Activated CD4-positive, alpha-beta T cell treated with anti-CD3 and anti-CD28 coated beads for 4 hours (primary cell): ENCODE measurements around the gene ADCK2.
"Not testable (repeated sequence)": the region's sequence is repeated elsewhere in the genome, so short reads cannot be mapped to it uniquely, and the experiment has no call there.

Experiments
- DNase-seq, 2 donors: peaks; one replicate each; pipeline ENCODE4 v3.0.0-alpha.2; 2020

Gene ADCK2

DNA sequence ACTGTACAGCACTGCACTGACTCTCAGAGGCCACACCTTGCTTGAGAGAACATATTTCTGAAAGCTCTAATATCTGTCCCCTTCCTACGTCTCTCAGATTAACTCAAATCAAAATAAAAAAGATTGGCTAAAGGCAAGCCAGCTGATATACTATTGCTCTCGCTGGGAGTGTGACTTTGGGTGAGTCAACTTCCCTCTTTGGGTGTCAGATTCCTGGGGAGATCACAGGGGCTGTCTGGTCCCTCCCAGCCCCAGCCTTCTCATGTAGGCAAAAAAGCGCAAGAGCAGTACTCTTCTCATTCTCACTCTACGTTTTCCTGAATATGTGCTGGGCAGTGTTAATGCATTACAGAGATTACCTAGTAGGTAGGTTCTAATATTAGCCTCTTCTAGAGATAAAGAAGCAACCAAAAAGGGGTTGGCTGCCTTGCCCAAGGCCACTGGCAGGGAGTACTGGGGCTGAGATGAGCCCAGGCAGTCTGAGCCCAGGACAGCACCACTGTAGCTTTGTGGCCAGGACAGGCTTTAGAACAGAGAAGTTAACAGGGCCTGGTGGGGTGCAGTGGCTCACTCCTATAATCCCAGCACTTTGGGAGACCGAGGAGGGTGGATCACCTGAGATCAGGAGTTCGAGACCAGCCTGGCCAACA is 23.1 kb upstream of the ADCK2 start:
- no peak for DNase-seq

GRCh38 chr7:140650367-140650766 is 22.4 kb upstream of the ADCK2 start:
- no peak for DNase-seq

GRCh38 chr7:140653319-140654108 is 19.2 kb upstream of the ADCK2 start:
- DNase-seq, result peak; percentile 27 to 34

- no peak for DNase-seq
Observed at GRCh38 chr7:140654109-140654387, 18.7 kb upstream of the ADCK2 start.

GRCh38 chr7:140654661-140655060 is 18.1 kb upstream of the ADCK2 start:
- no peak for DNase-seq

DNA sequence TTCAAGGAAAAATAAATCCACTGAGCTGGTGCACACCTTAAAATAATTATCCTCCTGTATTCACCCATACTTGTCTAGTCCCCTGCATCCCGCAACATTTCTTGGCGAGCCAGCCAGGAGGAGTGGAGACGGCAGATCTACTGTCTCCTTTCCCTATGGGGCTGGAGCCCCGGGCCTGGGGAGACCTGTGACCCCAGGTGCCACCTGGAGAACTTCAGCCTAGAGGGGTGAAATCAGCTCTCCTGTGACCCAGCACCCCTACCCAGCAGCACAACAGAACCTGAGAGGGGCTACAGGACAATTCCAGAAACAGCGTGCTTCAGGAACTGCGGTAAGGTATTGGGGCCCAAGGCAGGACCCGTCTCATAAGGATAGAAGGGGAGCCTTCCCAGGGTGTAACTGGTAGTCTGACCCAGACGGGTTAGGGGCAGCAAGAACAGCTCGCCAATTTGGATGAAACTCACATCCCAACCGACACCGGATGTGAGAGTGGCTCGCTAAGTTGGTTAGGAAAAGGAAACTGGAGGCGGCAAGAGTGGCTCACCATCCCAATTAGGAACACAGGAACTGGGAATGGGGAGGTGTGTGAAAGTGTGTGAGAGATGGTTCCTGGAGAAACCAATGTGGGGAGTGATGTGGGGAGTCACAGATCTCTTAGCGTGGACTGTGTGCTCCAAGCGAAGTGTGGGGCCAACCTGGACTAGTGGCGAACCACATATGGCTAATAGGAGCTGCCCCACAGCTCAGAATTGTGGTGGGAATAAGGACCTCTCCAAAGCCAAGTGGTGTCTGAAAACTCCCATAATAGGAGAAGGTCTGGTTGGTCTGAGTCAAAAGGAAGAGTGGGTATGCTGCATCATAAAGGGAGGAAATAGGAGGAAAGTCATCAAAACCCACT is 17.0 kb upstream of the ADCK2 start:
- DNase-seq, result no peak

DNA sequence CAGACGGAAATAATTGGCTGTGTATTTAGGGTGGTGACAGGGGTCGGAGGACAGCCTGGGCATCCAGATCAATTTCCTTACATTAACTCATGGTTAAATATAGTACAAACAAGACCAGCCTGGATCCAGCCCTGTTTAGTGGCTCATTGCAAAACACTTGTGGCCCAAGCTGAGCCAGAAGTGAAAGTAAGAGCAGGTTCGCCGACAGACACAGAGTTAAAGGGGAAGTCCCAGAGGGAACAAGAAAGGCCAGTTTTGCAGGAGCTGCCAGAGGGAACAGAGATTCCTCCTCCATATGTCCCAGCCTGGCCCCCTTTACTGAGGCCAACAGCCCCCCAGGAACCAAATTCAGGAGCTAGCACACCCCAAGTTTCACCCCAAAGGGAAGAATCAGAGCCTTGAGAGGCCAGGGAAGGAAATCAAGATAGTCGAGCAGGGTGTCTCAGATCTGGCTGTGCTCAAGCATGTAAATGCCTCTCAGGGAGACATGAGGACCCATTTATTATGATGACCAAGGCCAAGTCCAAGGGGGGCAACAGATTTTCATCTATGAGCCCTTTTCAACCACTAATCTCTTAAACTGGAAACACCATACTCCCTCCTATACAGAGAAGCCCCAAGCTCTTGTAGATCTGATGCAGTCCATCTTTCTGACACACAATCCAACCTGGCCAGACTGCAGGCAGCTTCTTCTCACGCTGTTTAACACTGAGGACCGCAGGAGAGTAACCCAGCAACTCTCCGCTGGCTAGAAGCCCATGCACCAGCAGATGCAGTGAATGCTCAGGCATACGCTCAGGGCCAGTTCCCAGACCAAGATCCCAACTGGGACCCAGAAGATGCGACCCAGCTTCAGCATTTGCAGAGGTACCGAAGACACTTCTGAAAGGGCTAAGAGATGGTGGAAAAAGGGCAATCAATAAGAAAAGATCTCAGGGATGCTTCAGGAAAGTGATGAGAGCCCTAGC is 15.9 kb upstream of the ADCK2 start:
- peak in 1 of 2 donors; percentile 36 for DNase-seq

DNA sequence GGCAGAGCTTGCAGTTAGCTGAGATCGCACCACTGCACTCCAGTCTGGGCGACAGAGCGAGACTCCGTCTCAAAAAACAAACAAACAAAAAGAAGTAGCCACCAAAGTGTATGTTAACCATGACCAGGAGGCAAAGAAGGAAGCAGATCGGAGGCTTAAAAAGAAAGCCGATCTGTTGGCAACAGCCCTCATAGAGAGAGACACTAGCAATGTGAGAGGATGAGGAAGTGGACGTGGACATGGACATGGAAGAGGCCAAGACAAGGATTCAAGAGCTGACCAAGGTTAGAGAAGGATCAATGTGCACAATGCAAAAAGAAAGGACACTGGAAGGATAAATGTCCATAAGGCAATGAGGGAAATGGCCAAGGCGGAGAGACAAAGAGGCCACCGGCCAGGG is 14.9 kb upstream of the ADCK2 start:
- DNase-seq, result no peak

GRCh38 chr7:140659856-140660255 is 12.9 kb upstream of the ADCK2 start:
- DNase-seq, result no peak

DNA sequence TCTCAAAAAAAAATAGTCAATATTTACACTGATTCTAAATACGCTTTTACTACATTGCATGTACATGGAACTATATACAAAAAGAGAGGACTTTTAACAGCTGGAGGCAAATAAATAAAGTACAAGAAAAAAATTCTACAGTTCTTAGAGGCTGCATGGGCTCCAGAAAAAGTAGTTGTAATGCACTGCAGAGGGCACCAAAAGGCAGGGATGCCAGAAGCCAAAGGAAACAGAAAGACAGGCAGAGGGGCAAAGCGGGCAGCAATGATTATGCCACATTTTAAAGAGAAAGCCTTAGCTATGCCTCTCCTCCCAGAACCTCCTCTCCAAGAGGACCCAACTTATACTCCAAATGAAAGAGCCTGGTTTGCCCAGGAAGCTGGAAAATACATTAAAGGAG is 11.6 kb upstream of the ADCK2 start:
- no peak for DNase-seq

DNA sequence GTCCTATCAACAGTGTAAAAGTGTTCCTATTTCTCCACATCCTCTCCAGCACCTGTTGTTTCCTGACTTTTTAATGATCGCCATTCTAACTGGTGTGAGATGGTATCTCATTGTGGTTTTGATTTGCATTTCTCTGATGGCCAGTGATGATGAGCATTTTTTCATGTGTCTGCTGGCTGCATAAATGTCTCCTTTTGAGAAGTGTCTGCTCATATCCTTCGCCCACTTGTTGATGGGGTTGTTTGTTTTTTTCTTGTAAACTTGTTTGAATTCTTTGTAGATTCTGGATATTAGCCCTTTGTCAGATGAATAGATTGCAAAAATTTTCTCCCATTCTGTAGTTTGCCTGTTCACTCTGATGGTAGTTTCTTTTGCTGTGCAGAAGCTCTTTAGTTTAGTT is 9.8 kb upstream of the ADCK2 start:
- not testable (repeated sequence) for DNase-seq

DNA sequence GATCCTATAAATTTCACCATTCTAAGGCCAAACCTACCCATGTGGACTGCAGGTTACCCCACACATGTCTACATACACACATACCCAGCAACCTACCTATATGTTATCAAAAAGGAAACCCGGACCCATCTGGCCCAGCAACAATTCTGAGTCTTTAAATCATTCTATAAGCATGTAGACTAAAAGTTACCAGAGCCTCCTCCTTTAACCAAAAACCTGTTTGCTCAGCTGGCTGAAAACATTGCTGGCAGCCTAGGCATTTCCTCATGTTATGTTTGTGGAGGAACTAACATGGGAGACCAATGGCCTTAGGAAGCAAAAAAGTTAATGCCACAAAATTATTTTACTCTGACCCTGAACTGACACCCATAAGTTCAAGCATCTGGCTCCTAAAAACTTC is 5.3 kb upstream of the ADCK2 start:
- DNase-seq, result no peak

DNA sequence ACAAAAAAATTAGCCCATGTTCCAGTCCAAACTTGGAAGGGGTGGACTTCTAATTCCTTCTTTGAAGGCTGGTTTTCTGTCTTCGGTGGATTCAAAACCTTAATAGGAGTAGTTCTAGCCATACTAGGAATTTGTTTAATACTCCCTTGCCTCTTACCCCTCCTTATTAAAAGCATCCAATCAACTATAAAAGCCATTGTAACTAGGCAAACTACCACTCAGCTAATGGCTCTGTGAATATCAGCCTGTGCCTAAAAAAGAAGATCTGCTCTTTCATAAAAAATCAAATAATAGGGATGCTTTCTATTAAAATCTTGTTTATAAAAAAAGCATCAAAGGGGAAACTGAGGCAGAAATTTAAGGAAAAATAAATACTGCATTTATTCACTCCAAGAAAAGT is 4.1 kb upstream of the ADCK2 start:
- DNase-seq, result no peak

GRCh38 chr7:140669352-140669751 is 3.4 kb upstream of the ADCK2 start:
- DNase-seq, result no peak

DNA sequence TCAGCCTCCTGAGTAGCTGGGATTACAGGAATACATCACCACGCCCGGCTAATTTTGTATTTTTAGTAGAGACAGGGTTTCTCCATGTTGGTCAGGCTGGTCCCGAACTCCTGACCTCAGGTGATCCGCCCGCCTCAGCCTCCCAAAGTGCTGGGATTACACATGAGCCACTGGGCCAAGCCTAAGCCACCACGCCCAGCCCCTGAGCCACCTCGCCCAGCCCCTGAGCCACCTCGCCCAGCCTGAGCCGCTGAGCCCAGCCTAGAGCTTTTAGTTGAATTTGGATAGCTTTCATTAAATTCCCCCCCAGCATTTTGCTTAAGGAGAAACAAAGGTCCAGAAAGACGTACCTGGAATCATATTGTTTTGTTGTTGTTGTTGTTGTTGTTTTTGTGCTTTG is 2.9 kb upstream of the ADCK2 start:
- DNase-seq, result not testable (repeated sequence)

- DNase-seq, result no peak
Observed at GRCh38 chr7:140670343-140670935, 2.3 kb upstream of the ADCK2 start.

- DNase-seq, result no peak
Observed at GRCh38 chr7:140671966-140672365, 779 bp upstream of the ADCK2 start.

GRCh38 chr7:140673063-140673773 is 473 bp downstream of the ADCK2 start:
- peak; percentile 60 to 66 for DNase-seq

DNA sequence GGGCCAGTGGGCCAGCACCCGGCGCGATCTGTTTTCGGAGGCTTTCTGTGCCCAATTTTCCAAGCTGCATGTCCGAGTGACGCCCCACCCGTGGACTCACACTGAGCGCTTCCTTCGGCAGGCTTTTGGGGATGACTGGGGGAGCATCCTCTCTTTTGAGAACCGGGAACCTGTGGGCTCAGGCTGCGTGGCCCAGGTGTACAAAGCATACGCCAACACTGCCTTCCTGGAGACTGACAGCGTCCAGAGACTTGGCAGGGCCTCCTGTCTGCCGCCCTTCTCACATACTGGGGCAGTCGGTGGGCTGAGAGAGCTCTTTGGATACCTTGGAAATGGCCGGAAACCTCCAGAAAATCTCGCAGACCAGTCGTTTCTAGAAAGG is 1.0 kb downstream of the ADCK2 start:
- no peak for DNase-seq

DNA sequence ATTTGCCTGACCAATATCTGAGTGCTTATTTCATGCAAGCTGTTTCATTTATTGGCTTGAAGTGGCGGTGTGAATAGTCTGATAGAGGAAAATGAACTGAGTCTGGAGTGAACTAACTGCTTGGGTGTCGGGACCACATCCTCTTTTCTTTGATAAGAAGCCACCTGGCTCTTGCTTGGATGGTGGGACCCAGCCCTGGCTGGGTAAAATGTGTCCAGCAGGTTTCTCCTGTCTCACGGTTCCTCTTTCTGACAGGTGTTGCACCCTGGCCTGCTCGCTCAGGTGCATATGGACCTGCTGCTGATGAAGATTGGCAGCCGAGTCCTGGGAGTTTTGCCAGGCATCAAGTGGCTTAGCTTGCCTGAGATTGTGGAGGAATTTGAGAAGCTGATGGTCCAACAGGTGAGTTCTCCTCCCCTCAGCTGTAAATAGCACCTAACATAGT is 1.6 kb downstream of the ADCK2 start:
- DNase-seq, result no peak

GRCh38 chr7:140674899-140675701 is 2.4 kb downstream of the ADCK2 start:
- no peak for DNase-seq
